Gastrocnemius medialis (tissue), 4 donors: Measurements from ENCODE around the gene NAV2. TPM values are rescaled to one million over a fixed set of nuclear protein-coding genes. Genes with fewer than 3 reads are reported as not detected.

Experiments used
- ATAC-seq, 2 donors: fragments of 150-250 bp; one replicate each; pipeline ENCODE4 v1.9.1; 2016
- DNase-seq, 2 donors: peaks; one replicate each; pipeline ENCODE4 v3.0.0-alpha.2; 2019
- H3K27ac ChIP-seq, 4 donors: fragments of 200-600 bp; sonication (generic); 1 replicate in 1 of 4; 2 replicates in 3 of 4; pipeline ENCODE4 v1.5.1; 2016 to 2018; ENCODE audit warnings: mild to moderate bottlenecking in 2 of 4, moderate library complexity in 1 of 4
- H3K27me3 ChIP-seq, 3 donors: fragments of 200-600 bp; sonication (generic) in 2 of 3; 1 replicate in 1 of 3; 2 replicates in 2 of 3; pipeline versions ENCODE4 v1.5.1 to v1.6.0; 2016 to 2019; ENCODE audit warnings: mild to moderate bottlenecking in 1 of 3, moderate library complexity in 1 of 3
- H3K36me3 ChIP-seq, 2 donors: fragments of 200-600 bp; sonication (generic) in 1 of 2; one replicate each; pipeline ENCODE4 v1.5.1; 2017 to 2018
- H3K4me1 ChIP-seq, 2 donors: fragments of 200-600 bp; sonication (generic) in 1 of 2; one replicate each; pipeline ENCODE4 v1.5.1; 2016 to 2017; ENCODE audit warnings: mild to moderate bottlenecking in 2 of 2
- H3K4me3 ChIP-seq, 4 donors: fragments of 200-600 bp; sonication (generic) in 3 of 4; 1 replicate in 1 of 4; 2 replicates in 3 of 4; pipeline ENCODE4 v1.5.1; 2016 to 2019; ENCODE audit warnings: mild to moderate bottlenecking in 2 of 4
- H3K9me3 ChIP-seq, 3 donors: fragments of 200-600 bp; sonication (generic) in 2 of 3; 1 replicate in 1 of 3; 2 replicates in 2 of 3; pipeline ENCODE4 v1.5.1; 2016 to 2019
- CTCF ChIP-seq, 5 experiments: fragments of 450-650 bp in 3 of 5; fragments of 200-600 bp in 2 of 5; sonication (generic) in 2 of 5; IDR thresholded peaks in 4 of 5; conservative IDR thresholded peaks in 1 of 5; 1 replicate in 4 of 5; 2 replicates in 1 of 5; pipeline ENCODE4 v1.5.1; 2016 to 2019; ENCODE audit warnings: antibody characterized with exemption in 5 of 5, mild to moderate bottlenecking in 3 of 5, moderate library complexity in 3 of 5
- POLR2A ChIP-seq, 2 donors: fragments of 450-650 bp; IDR thresholded peaks; one replicate each; pipeline ENCODE4 v1.6.1; 2017; ENCODE audit warnings: antibody characterized with exemption in 2 of 2, mild to moderate bottlenecking in 2 of 2, moderate library complexity in 2 of 2
- in situ Hi-C, 4 donors: fragments of 200-750 bp; cut with MboI; loops; one replicate each; pipeline versions ENCODE4 v1.15.0 to v1.8.0; 2017; ENCODE audit warnings: low sequenced_read_pairs in 4 of 4
- intact Hi-C: fragments of 100-400 bp; cut with DNase I; formaldehyde crosslinking; loops from one replicate; pipeline ENCODE4 v1.15.1; 2023; ENCODE audit warnings: low total_unique reads
- total RNA-seq, 4 donors: library from RNA; depleted of rRNA; stranded (reverse); fragments of >200 nt; gene quantifications; one replicate each; pipeline versions ENCODE4 v1.1.0 to v1.2.3, GENCODE V29; 2016

The NAV2 gene
- total RNA-seq, 4 donors from 2014 or later, result 3.2 to 7.7 (median 5.5) TPM

- DNase-seq, result no peak
- Histone ChIP-seq H3K27ac (no peak overlapping the region), H3K9me3 (no peaks in the 10 kb centered on the region), H3K36me3 (no peaks in the 10 kb centered on the region), H3K4me3 (no peak overlapping the region), H3K27me3 (no peaks in the 10 kb centered on the region), H3K4me1 (peaks cover 15 to 29% of the 10 kb centered on the region in 2 donors)
- in situ Hi-C loops (no loop called here), intact Hi-C loops (no loop called here)
- TF ChIP-seq POLR2A (IDR thresholded peaks at IDR 0.05) (no peak), CTCF (IDR thresholded peaks at IDR 0.05 in 4 of 5, conservative IDR thresholded peaks at IDR 0.05 in 1 of 5) (no peak)
- ATAC-seq, result no peak
Observed at GRCh38 chr11:19866037-19866436, 153.4 kb downstream of the NAV2 start.

GRCh38 chr11:19866521-19866920, 153.9 kb downstream of the NAV2 start:
- Histone ChIP-seq H3K27ac (no peak overlapping the region), H3K27me3 (no peaks in the 10 kb centered on the region), H3K4me1 (peaks cover 15 to 29% of the 10 kb centered on the region in 2 donors), H3K9me3 (no peaks in the 10 kb centered on the region), H3K36me3 (no peaks in the 10 kb centered on the region), H3K4me3 (no peak overlapping the region)
- intact Hi-C loops, result no loop called here
- in situ Hi-C loops, result no loop called here
- DNase-seq (no peak), ATAC-seq (no peak)
- no peak for TF ChIP-seq CTCF (IDR thresholded peaks at IDR 0.05 in 4 of 5, conservative IDR thresholded peaks at IDR 0.05 in 1 of 5)
- TF ChIP-seq POLR2A (IDR thresholded peaks at IDR 0.05), result no peak

GRCh38 chr11:19867064-19867463, 154.4 kb downstream of the NAV2 start:
- Histone ChIP-seq H3K4me1 (peaks cover 15 to 29% of the 10 kb centered on the region in 2 donors), H3K27me3 (no peaks in the 10 kb centered on the region), H3K4me3 (no peak overlapping the region), H3K9me3 (no peaks in the 10 kb centered on the region), H3K27ac (no peak overlapping the region), H3K36me3 (no peaks in the 10 kb centered on the region)
- intact Hi-C loops, result no loop called here
- ATAC-seq, result no peak
- no peak for DNase-seq
- TF ChIP-seq CTCF (IDR thresholded peaks at IDR 0.05 in 4 of 5, conservative IDR thresholded peaks at IDR 0.05 in 1 of 5) (no peak), POLR2A (IDR thresholded peaks at IDR 0.05) (no peak)
- in situ Hi-C loops, result no loop called here

- ATAC-seq (peak; percentile 98 to 99), DNase-seq (peak; percentile 90 to 93)
- H3K4me3 ChIP-seq, result no peak overlapping the region
- in situ Hi-C loops (no loop called here), intact Hi-C loops (loop anchor here (1.0 to 2.0 kb wide), 3 partner anchors 19 to 174 kb away; no protein-coding TSS in a partner anchor)
- H3K27me3 ChIP-seq, result no peaks in the 10 kb centered on the region
- no peaks in the 10 kb centered on the region for H3K9me3 ChIP-seq
- no peaks in the 10 kb centered on the region for H3K36me3 ChIP-seq
- TF ChIP-seq CTCF (IDR thresholded peaks at IDR 0.05 in 4 of 5, conservative IDR thresholded peaks at IDR 0.05 in 1 of 5), result no peak
- TF ChIP-seq POLR2A (IDR thresholded peaks at IDR 0.05), result no peak
- peaks cover 15 to 29% of the 10 kb centered on the region in 2 donors for H3K4me1 ChIP-seq
- peak overlapping the region; percentile 70 to 79 (median 74) for H3K27ac ChIP-seq
Observed at GRCh38 chr11:19868281-19868821, 155.7 kb downstream of the NAV2 start.

- H3K4me3 ChIP-seq, result no peak overlapping the region
- intact Hi-C loops, result loop anchor here (1.0 to 2.0 kb wide), 3 partner anchors 20 to 174 kb away; no protein-coding TSS in a partner anchor
- peak overlapping the region; percentile 63 to 79 (median 74) for H3K27ac ChIP-seq
- no peak for TF ChIP-seq POLR2A (IDR thresholded peaks at IDR 0.05)
- TF ChIP-seq CTCF (IDR thresholded peaks at IDR 0.05 in 4 of 5, conservative IDR thresholded peaks at IDR 0.05 in 1 of 5), result no peak
- peak; percentile 14 to 46 for DNase-seq
- no peaks in the 10 kb centered on the region for H3K36me3 ChIP-seq
- in situ Hi-C loops, result no loop called here
- peak; percentile 84 to 87 for ATAC-seq
- H3K27me3 ChIP-seq, result no peaks in the 10 kb centered on the region
- peaks cover 15 to 28% of the 10 kb centered on the region in 2 donors for H3K4me1 ChIP-seq
- H3K9me3 ChIP-seq, result no peaks in the 10 kb centered on the region
Observed at GRCh38 chr11:19868871-19869270, 156.2 kb downstream of the NAV2 start.
